Esophagus (tissue), 2 donors: ENCODE data around the gene NOS1AP. TPM values are rescaled to one million over a fixed set of nuclear protein-coding genes. Genes with fewer than 3 reads are reported as not detected.
A peak's percentile ranks its signal among the peaks of the same experiment; 100 is the strongest.
"Not testable (repeated sequence)": the region's sequence is repeated elsewhere in the genome, so short reads cannot be mapped to it uniquely, and the experiment has no call there.

Experiments used
- H3K27ac ChIP-seq, 2 donors: one replicate each; pipeline ENCODE4 v1.5.1; 2013; ENCODE audit warnings: low read depth in 2 of 2, mild to moderate bottlenecking in 2 of 2, inconsistent platforms in 1 of 2, low read length in 1 of 2, moderate library complexity in 1 of 2
- H3K27me3 ChIP-seq, 2 donors: one replicate each; pipeline ENCODE4 v1.6.1; 2013; ENCODE audit warnings: low read length in 2 of 2, control low read depth in 1 of 2, mild to moderate bottlenecking in 1 of 2; ENCODE audit not compliant: insufficient read depth in 2 of 2, control insufficient read depth in 1 of 2
- H3K36me3 ChIP-seq, 2 donors: one replicate each; pipeline ENCODE4 v1.6.1; 2013; ENCODE audit warnings: low read length in 1 of 2; ENCODE audit not compliant: control insufficient read depth in 2 of 2, insufficient read depth in 2 of 2
- H3K4me1 ChIP-seq, 2 donors: one replicate each; pipeline ENCODE4 v1.6.1; 2013; ENCODE audit warnings: low read length in 1 of 2; ENCODE audit not compliant: control insufficient read depth in 2 of 2, insufficient read depth in 2 of 2
- H3K4me3 ChIP-seq, 2 donors: one replicate each; pipeline ENCODE4 v1.5.1; 2013; ENCODE audit warnings: low read length in 2 of 2, mild to moderate bottlenecking in 2 of 2, low read depth in 1 of 2, moderate library complexity in 1 of 2
- H3K9me3 ChIP-seq, 2 donors: one replicate each; pipeline ENCODE4 v1.6.1; 2013; ENCODE audit warnings: mild to moderate bottlenecking in 2 of 2, low read depth in 1 of 2, low read length in 1 of 2, moderate library complexity in 1 of 2; ENCODE audit not compliant: control insufficient read depth in 2 of 2, insufficient read depth in 1 of 2
- WGBS, 2 donors: extraction: QIAGEN DNeasy Blood & Tissue Kit; methylation state at CpG; one replicate each; pipeline ENCODE4 v1.1.7; 2013; 5-methylcytosine and 5-hydroxymethylcytosine counted together
- polyA plus RNA-seq, 2 donors: library from polyadenylated mRNA; stranded (reverse); fragments of 200-250 nt; gene quantifications; one replicate each; pipeline ENCODE4 v1.2.3, GENCODE V29; 2013
- donor health status: healthy with polysubstance abuse.
- donor health status: Bipolar disorder and iron deficiency.

NOS1AP gene
- polyA plus RNA-seq, 2 donors, result 0.53 to 0.98 TPM

- Histone ChIP-seq H3K36me3 (no peaks in the 10 kb centered on the region), H3K27me3 (no peaks in the 10 kb centered on the region), H3K4me1 (peaks cover 0 to 8% of the 10 kb centered on the region in 2 donors), H3K4me3 (no peak overlapping the region), H3K27ac (no peak overlapping the region), H3K9me3 (no peaks in the 10 kb centered on the region)
- WGBS, 2 donors, result 79 to 83% methylated on average over 3 of the region's 3 CpGs
These were observed 96.0 kb downstream of the NOS1AP start for GRCh38 chr1:162165528-162165927.

- 50 to 62% methylated on average over 9 of the region's 9 CpGs for WGBS, 2 donors
- H3K27ac ChIP-seq, result peak overlapping the region in 1 of 2 donors; percentile 65
- H3K9me3 ChIP-seq, result no peaks in the 10 kb centered on the region
- H3K27me3 ChIP-seq, result no peaks in the 10 kb centered on the region
- no peak overlapping the region for H3K4me3 ChIP-seq
- no peaks in the 10 kb centered on the region for H3K36me3 ChIP-seq
- H3K4me1 ChIP-seq, result peaks cover 0 to 8% of the 10 kb centered on the region in 2 donors
These were observed 97.6 kb downstream of the NOS1AP start for GRCh38 chr1:162166917-162167615.

DNA sequence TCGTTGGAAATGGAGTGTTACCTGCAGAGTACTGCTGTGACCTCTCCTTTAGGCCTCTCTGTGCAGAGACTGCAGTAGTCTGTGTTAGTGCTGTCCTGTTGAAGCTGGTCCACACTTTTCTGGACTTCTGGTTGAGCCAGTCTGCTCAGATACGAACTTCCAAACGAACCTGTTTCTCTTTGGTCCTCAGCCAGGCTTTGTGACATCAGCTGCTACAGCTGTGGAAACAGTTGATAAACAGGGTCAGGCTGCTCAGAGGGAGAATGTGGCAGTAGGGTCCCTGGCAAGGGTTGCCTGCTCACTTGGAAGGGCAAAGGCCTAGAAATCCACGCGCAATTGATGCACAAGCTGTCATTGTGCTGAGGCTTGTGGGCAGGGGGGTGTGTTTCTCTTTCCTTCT lies 98.8 kb downstream of the NOS1AP start:
- peak overlapping the region in 1 of 2 donors; percentile 52 for H3K27ac ChIP-seq
- no peaks in the 10 kb centered on the region for H3K9me3 ChIP-seq
- no peak overlapping the region for H3K4me3 ChIP-seq
- H3K27me3 ChIP-seq, result no peaks in the 10 kb centered on the region
- peaks cover 0 to 8% of the 10 kb centered on the region in 2 donors for H3K4me1 ChIP-seq
- H3K36me3 ChIP-seq, result no peaks in the 10 kb centered on the region
- WGBS, 2 donors, result 48 to 51% methylated on average over 5 of the region's 5 CpGs

GRCh38 chr1:162169031-162169790 lies 99.7 kb downstream of the NOS1AP start:
- Histone ChIP-seq H3K4me1 (peaks cover 0 to 8% of the 10 kb centered on the region in 2 donors), H3K4me3 (no peak overlapping the region), H3K9me3 (no peaks in the 10 kb centered on the region), H3K36me3 (no peaks in the 10 kb centered on the region), H3K27ac (no peak overlapping the region), H3K27me3 (no peaks in the 10 kb centered on the region)
- WGBS, 2 donors, result 83 to 85% methylated on average over 7 of the region's 7 CpGs

- Histone ChIP-seq H3K36me3 (no peaks in the 10 kb centered on the region), H3K4me3 (no peak overlapping the region), H3K27ac (no peak overlapping the region), H3K9me3 (no peaks in the 10 kb centered on the region), H3K4me1 (peaks cover 0 to 8% of the 10 kb centered on the region in 2 donors), H3K27me3 (no peaks in the 10 kb centered on the region)
- 60 to 62% methylated on average over 3 of the region's 3 CpGs for WGBS, 2 donors
These were observed 101.6 kb downstream of the NOS1AP start for GRCh38 chr1:162171111-162171510.

- no peak overlapping the region for H3K27ac ChIP-seq
- H3K4me3 ChIP-seq, result no peak overlapping the region
- H3K9me3 ChIP-seq, result no peaks in the 10 kb centered on the region
- H3K36me3 ChIP-seq, result no peaks in the 10 kb centered on the region
- peaks cover 0 to 3% of the 10 kb centered on the region in 2 donors for H3K4me1 ChIP-seq
- WGBS, 2 donors, result 91 to 100% methylated on average over 2 of the region's 2 CpGs
- no peaks in the 10 kb centered on the region for H3K27me3 ChIP-seq
These were observed 103.0 kb downstream of the NOS1AP start for GRCh38 chr1:162172311-162173102.

GRCh38 chr1:162173607-162174006 lies 104.1 kb downstream of the NOS1AP start:
- H3K9me3 ChIP-seq, H3K36me3 ChIP-seq, H3K27ac ChIP-seq, H3K4me1 ChIP-seq, H3K4me3 ChIP-seq, H3K27me3 ChIP-seq: not testable (repeated sequence)
- WGBS, 2 donors, result 96 to 100% methylated on average over 1 of the region's 1 CpG

- H3K9me3 ChIP-seq, H3K27me3 ChIP-seq, H3K4me3 ChIP-seq, H3K4me1 ChIP-seq, H3K27ac ChIP-seq, H3K36me3 ChIP-seq: not testable (repeated sequence)
- 95 to 100% methylated on average over 2 of the region's 4 CpGs for WGBS, 2 donors
These were observed 104.5 kb downstream of the NOS1AP start for GRCh38 chr1:162174027-162174426.

DNA sequence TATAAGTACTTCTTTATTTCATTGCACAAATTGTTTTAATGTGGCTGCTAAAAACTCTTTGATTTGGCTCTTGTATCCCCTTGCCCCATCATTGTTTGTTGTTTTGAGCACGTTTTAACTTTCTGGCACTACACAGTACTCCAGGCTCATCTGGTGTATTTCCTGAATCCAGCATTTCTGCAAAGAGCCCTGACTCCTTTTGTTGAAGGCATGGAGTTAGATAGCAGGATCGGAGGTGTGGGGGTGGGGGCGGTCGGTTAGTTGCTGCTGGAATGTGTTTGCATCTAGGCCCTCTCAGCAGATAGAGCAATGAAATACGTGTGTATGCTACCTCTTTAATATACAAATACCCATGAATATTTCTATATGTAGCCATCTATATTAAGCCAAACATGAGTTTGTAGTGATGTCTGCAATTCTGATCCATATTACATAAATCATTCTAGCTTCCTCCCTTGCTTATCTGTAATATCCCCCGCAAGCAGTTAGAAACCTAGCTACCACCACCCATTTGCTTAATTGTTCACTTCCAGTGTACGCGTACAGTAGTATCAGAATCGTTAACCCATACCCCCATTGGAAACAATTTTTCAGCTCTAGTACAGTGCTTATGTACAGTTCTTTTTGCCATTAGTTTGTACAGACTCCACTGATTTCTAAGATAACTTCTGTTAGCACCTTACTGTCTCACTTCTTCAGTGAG lies 106.0 kb downstream of the NOS1AP start:
- Histone ChIP-seq H3K4me3 (no peak overlapping the region), H3K4me1 (peaks cover 0 to 2% of the 10 kb centered on the region in 2 donors), H3K36me3 (no peaks in the 10 kb centered on the region), H3K27ac (no peak overlapping the region), H3K9me3 (no peaks in the 10 kb centered on the region), H3K27me3 (no peaks in the 10 kb centered on the region)
- WGBS, 2 donors, result 75 to 77% methylated on average over 9 of the region's 9 CpGs
